Ishikawa (cell line): Measurements from ENCODE around the gene CRB1.
A peak's percentile ranks its signal among the peaks of the same experiment; 100 is the strongest.

ENCODE experiments used
- CEBPB ChIP-seq: IDR thresholded peaks from 2 replicates; pipeline ENCODE4 v1.6.1; 2012
- CREB1 ChIP-seq: IDR thresholded peaks from 2 replicates; pipeline ENCODE4 v1.6.1; 2012; ENCODE audit warnings: low read depth
- EGR1 ChIP-seq: IDR thresholded peaks from 2 replicates; pipeline ENCODE4 v1.6.1; 2012
- EP300 ChIP-seq: IDR thresholded peaks from 2 replicates; pipeline ENCODE4 v1.6.1; 2012; ENCODE audit warnings: borderline replicate concordance
- FOXM1 ChIP-seq: IDR thresholded peaks from 2 replicates; pipeline ENCODE4 v1.6.1; 2012; ENCODE audit warnings: low read depth, borderline replicate concordance
- MAX ChIP-seq: IDR thresholded peaks from 2 replicates; pipeline ENCODE4 v1.6.1; 2012
- NFIC ChIP-seq: IDR thresholded peaks from 2 replicates; pipeline ENCODE4 v1.6.1; 2012
- RAD21 ChIP-seq: IDR thresholded peaks from 2 replicates; pipeline ENCODE4 v1.6.1; 2012; ENCODE audit warnings: low read depth
- REST ChIP-seq: IDR thresholded peaks from 2 replicates; pipeline ENCODE4 v1.6.1; 2012; ENCODE audit warnings: low read depth, mild to moderate bottlenecking
- TAF1 ChIP-seq: IDR thresholded peaks from 2 replicates; pipeline ENCODE4 v1.6.1; 2012; ENCODE audit warnings: low read depth, mild to moderate bottlenecking
- TCF12 ChIP-seq: IDR thresholded peaks from 2 replicates; pipeline ENCODE4 v1.6.1; 2012; ENCODE audit warnings: low read depth
- TEAD4 ChIP-seq: IDR thresholded peaks from 2 replicates; pipeline ENCODE4 v1.6.1; 2012
- USF1 ChIP-seq: IDR thresholded peaks from 2 replicates; pipeline ENCODE4 v1.6.1; 2012
- YY1 ChIP-seq: IDR thresholded peaks from 2 replicates; pipeline ENCODE4 v1.6.1; 2012; ENCODE audit warnings: low read depth
- ZBTB7A ChIP-seq: IDR thresholded peaks from 2 replicates; pipeline ENCODE4 v1.6.1; 2012; ENCODE audit warnings: low read depth

The CRB1 gene

GRCh38 chr1:197314682-197315081 lies 46.6 kb downstream of the CRB1 start:
- TF ChIP-seq TCF12 (no peak), TEAD4 (no peak), REST (no peak), EGR1 (no peak), ZBTB7A (no peak), CREB1 (no peak)

GRCh38 chr1:197319631-197320030 lies 51.6 kb downstream of the CRB1 start:
- no peak for TF ChIP-seq USF1
- TF ChIP-seq EP300, result no peak
- TF ChIP-seq CREB1, result no peak
- TF ChIP-seq TEAD4, result no peak

- TF ChIP-seq NFIC (no peak), RAD21 (no peak), YY1 (no peak), ZBTB7A (no peak), CEBPB (no peak), TAF1 (no peak), EGR1 (no peak), CREB1 (no peak), USF1 (no peak), TEAD4 (no peak), FOXM1 (no peak), TCF12 (no peak), EP300 (no peak), REST (no peak), MAX (no peak)
These were observed 53.0 kb downstream of the CRB1 start for GRCh38 chr1:197320991-197321531.

- TF ChIP-seq CEBPB (no peak), TEAD4 (no peak)
These were observed 53.8 kb downstream of the CRB1 start for GRCh38 chr1:197321811-197322210.

GRCh38 chr1:197327776-197328364 lies 59.8 kb downstream of the CRB1 start:
- TF ChIP-seq RAD21 (peak; percentile 46), REST (no peak), MAX (no peak)

GRCh38 chr1:197330213-197330612 lies 62.2 kb downstream of the CRB1 start:
- TF ChIP-seq USF1 (no peak), CREB1 (no peak), MAX (no peak), TEAD4 (no peak), EGR1 (no peak), FOXM1 (no peak), RAD21 (no peak), TAF1 (no peak), ZBTB7A (no peak), YY1 (no peak), REST (no peak), TCF12 (no peak), NFIC (no peak), CEBPB (no peak), EP300 (no peak)
